Measurements from ENCODE around the gene EPG5.

DNA sequence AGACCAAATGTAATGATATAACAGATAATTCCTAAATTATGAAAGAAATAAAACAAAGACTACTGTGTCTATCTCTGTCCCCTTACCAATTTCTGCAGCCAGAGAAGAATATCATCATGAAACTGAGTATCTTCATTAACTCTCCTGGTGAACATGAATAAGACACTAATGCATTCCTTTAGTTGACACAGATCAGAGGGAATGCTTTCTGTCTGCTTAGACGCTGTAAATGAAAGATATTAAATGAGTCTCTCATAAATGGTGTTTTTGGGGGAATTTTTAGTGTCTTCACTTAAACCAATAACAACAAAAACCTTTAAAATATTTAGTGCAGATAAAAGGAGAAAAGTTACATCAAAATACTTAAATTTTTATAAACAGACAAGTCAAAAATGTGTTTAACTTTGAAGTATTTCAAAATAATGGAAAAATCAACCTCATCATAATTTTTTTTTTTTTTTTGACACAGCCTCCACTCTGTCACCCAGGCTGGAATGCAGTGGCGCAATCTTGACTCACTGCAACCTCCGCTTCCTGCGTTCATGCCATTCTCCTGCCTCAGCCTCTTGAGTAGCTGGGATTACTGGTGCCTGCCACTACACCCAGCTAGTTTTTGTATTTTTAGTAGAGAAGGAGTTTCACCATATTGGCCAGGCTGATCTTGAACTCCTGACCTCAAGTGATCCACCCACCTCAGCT lies 16.0 kb downstream of the EPG5 start:
- TF ChIP-seq ZNF384 (IDR thresholded peaks at IDR 0.05; ENCODE audit: borderline replicate concordance, low read depth, low read length) (no peak), RAD21 (IDR thresholded peaks at IDR 0.05; ENCODE audit: insufficient read depth, low read depth, low read length) (no peak), CREB1 (IDR thresholded peaks at IDR 0.05; ENCODE audit: low read depth) (no peak), CBFB (IDR thresholded peaks at IDR 0.05; ENCODE audit: low read depth) (no peak)
- TF ChIP-seq, protein P1, sequence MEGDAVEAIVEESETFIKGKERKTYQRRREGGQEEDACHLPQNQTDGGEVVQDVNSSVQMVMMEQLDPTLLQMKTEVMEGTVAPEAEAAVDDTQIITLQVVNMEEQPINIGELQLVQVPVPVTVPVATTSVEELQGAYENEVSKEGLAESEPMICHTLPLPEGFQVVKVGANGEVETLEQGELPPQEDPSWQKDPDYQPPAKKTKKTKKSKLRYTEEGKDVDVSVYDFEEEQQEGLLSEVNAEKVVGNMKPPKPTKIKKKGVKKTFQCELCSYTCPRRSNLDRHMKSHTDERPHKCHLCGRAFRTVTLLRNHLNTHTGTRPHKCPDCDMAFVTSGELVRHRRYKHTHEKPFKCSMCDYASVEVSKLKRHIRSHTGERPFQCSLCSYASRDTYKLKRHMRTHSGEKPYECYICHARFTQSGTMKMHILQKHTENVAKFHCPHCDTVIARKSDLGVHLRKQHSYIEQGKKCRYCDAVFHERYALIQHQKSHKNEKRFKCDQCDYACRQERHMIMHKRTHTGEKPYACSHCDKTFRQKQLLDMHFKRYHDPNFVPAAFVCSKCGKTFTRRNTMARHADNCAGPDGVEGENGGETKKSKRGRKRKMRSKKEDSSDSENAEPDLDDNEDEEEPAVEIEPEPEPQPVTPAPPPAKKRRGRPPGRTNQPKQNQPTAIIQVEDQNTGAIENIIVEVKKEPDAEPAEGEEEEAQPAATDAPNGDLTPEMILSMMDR (IDR thresholded peaks at IDR 0.05 in 2 of 3, conservative IDR thresholded peaks at IDR 0.05 in 1 of 3; ENCODE audit: control insufficient read depth in 2 of 3, extremely low read depth in 1 of 3, insufficient read depth in 1 of 3, low read depth in 3 of 3, low read length in 3 of 3) = no peak
